Endothelial cell of umbilical vein (primary cell): Measurements from ENCODE around the gene CEP89. TPM values are rescaled to one million over a fixed set of nuclear protein-coding genes. Genes with fewer than 3 reads are reported as not detected.

Source experiments
- BruUV-seq: library from RNA; stranded (reverse); fragments of 400-500 nt; replicated peaks from 2 replicates; lab custom pipeline; 2021; lab: Mats Ljungman, UMichigan
- CTCF ChIA-PET: fragments of 300-600, 350-600 bp; sonication (Branson Sonifier 250); formaldehyde crosslinking; loops from one replicate; lab custom pipeline; 2021; ENCODE audit warnings: antibody characterized with exemption, inconsistent platforms; lab: Charles Lee
- POLR2A ChIA-PET: fragments of 300-600, 350-600 bp; sonication (Branson Sonifier 250); formaldehyde crosslinking; loops from one replicate; lab custom pipeline; 2021; ENCODE audit warnings: antibody characterized with exemption, inconsistent platforms; lab: Charles Lee
- DNase-seq: peaks from one replicate; pipeline ENCODE4 v3.0.0-alpha.2; 2011; ENCODE audit warnings: low read depth, low spot score
- FAIRE-seq: peaks from 2 replicates; lab custom pipeline; 2011; peaks lifted over from hg19 to GRCh38; lab: Jason Lieb, UNC
- H2AFZ ChIP-seq: 2 replicates; pipeline ENCODE4 v1.6.0; 2012; ENCODE audit warnings: low read depth, low read length, control low read depth, inconsistent platforms
- H3K27ac ChIP-seq: 2 replicates; pipeline ENCODE4 v1.5.1; 2011; ENCODE audit warnings: low read depth, mild to moderate bottlenecking, control low read depth, low read length, moderate library complexity; ENCODE audit not compliant: insufficient read depth
- H3K27me3 ChIP-seq, 2 experiments: 2 replicates each; pipeline versions ENCODE4 v1.6.0 to v1.6.1; 2011; ENCODE audit warnings: low read length in 2 of 2, mixed read lengths in 1 of 2; ENCODE audit not compliant: control insufficient read depth in 2 of 2, insufficient read depth in 2 of 2
- H3K36me3 ChIP-seq, 2 experiments: 2 replicates in 1 of 2; 3 replicates in 1 of 2; pipeline ENCODE4 v1.5.1; 2011; ENCODE audit warnings: low read length in 2 of 2, mild to moderate bottlenecking in 1 of 2, moderate library complexity in 1 of 2; ENCODE audit not compliant: control insufficient read depth in 2 of 2, insufficient read depth in 2 of 2; ENCODE audit errors: extremely low read depth in 1 of 2
- H3K4me1 ChIP-seq: 3 replicates; pipeline ENCODE4 v1.5.1; 2011; ENCODE audit warnings: mild to moderate bottlenecking, low read length; ENCODE audit not compliant: control insufficient read depth, insufficient read depth; ENCODE audit errors: extremely low read depth
- H3K4me2 ChIP-seq: 2 replicates; pipeline ENCODE4 v1.6.1; 2011; ENCODE audit warnings: low read length, control low read depth, mixed read lengths; ENCODE audit not compliant: insufficient read depth
- H3K4me3 ChIP-seq, 3 experiments: fragments of 200-600 bp in 1 of 3; sonication (generic), shearing (Covaris generic) in 1 of 3; replicated peaks in 1 of 3; 2 replicates each; pipeline ENCODE4 v1.5.1; 2011 to 2016; ENCODE audit warnings: control low read depth in 3 of 3, low read length in 3 of 3, mild to moderate bottlenecking in 2 of 3, inconsistent platforms in 1 of 3, low read depth in 1 of 3, moderate library complexity in 1 of 3; ENCODE audit not compliant: insufficient read depth in 1 of 3
- H3K79me2 ChIP-seq: 2 replicates; pipeline ENCODE4 v1.6.0; 2012; ENCODE audit warnings: low read length, inconsistent platforms; ENCODE audit not compliant: control insufficient read depth, insufficient read depth
- H3K9ac ChIP-seq: replicated peaks from 2 replicates; pipeline ENCODE3; 2011; ENCODE audit warnings: low read length, control low read depth; ENCODE audit not compliant: insufficient read depth; ENCODE audit errors: extremely low read depth
- H3K9me1 ChIP-seq: replicated peaks from 3 replicates; pipeline ENCODE4 v1.6.0; 2011; ENCODE audit warnings: mild to moderate bottlenecking, low read length; ENCODE audit not compliant: control insufficient read depth, insufficient read depth; ENCODE audit errors: extremely low read depth
- H3K9me3 ChIP-seq: replicated peaks from 2 replicates; pipeline ENCODE4 v1.5.1; 2012; ENCODE audit warnings: low read length, inconsistent platforms; ENCODE audit not compliant: control insufficient read depth, insufficient read depth
- H4K20me1 ChIP-seq: replicated peaks from 2 replicates; pipeline ENCODE3; 2011; ENCODE audit warnings: mild to moderate bottlenecking, low read length; ENCODE audit not compliant: control insufficient read depth, insufficient read depth; ENCODE audit errors: extremely low read depth
- EZH2 ChIP-seq: IDR thresholded peaks from 2 replicates; pipeline ENCODE4 v1.6.1; 2012; ENCODE audit warnings: borderline replicate concordance, low read depth, mild to moderate bottlenecking, moderate library complexity, low read length, inconsistent platforms; ENCODE audit not compliant: severe bottlenecking
- FOS ChIP-seq: IDR thresholded peaks from 2 replicates; pipeline ENCODE4 v1.6.1; 2011; ENCODE audit warnings: mild to moderate bottlenecking, low read length, moderate library complexity, borderline replicate concordance; ENCODE audit not compliant: insufficient read depth
- GATA2 ChIP-seq: IDR thresholded peaks from 2 replicates; pipeline ENCODE4 v1.7.0; 2011; ENCODE audit warnings: low read depth, mild to moderate bottlenecking, moderate library complexity, mixed read lengths, low read length; ENCODE audit not compliant: insufficient read length, insufficient read depth
- JUN ChIP-seq: IDR thresholded peaks from 2 replicates; pipeline ENCODE4 v1.6.1; 2011; ENCODE audit warnings: borderline replicate concordance, low read depth; ENCODE audit not compliant: insufficient read length, insufficient read depth
- MYC ChIP-seq: IDR thresholded peaks from one replicate; pipeline ENCODE4 v1.6.1; 2011; ENCODE audit warnings: mild to moderate bottlenecking, low read depth, low read length
- POLR2A ChIP-seq: IDR thresholded peaks from 2 replicates; pipeline ENCODE4 v1.6.1; 2012; ENCODE audit warnings: low read depth, mild to moderate bottlenecking, control low read depth, low read length
- POLR2AphosphoS5 ChIP-seq: IDR thresholded peaks from 2 replicates; pipeline ENCODE4 v1.6.1; 2012; ENCODE audit warnings: low read depth, mild to moderate bottlenecking, control low read depth, low read length, moderate library complexity; ENCODE audit not compliant: insufficient read depth
- dilution Hi-C: fragments of 300-500 bp; cut with MboI; formaldehyde crosslinking; loops from one replicate; pipeline ENCODE4 v1.15.0; 2019; ENCODE audit warnings: low sequenced_read_pairs; ENCODE audit not compliant: extremely low pct_ligation_motif_present
- intact Hi-C: fragments of 100-400 bp; cut with micrococcal nuclease; formaldehyde crosslinking; loops from one replicate; pipeline ENCODE4 v1.10.0; 2022
- polyA plus RNA-seq, 4 experiments: library from polyadenylated mRNA; depleted of rRNA in 3 of 4; stranded (reverse) in 3 of 4; unstranded in 1 of 4; fragments of >200 nt; gene quantifications; 2 replicates each; pipeline versions ENCODE4 v1.2.1 to v1.2.3, GENCODE V29; 2011 to 2012; ENCODE audit warnings: missing spikeins in 1 of 4
- total RNA-seq: library from RNA; stranded (reverse); gene quantifications from 2 replicates; pipeline ENCODE4 v1.2.3, GENCODE V29; 2021
- TF ChIP-seq, protein P1 (sequence below): IDR thresholded peaks from 2 replicates; pipeline ENCODE4 v1.6.1; 2011; ENCODE audit not compliant: insufficient read depth, insufficient read length
- TF ChIP-seq, protein P2 (sequence below), 2 donors: IDR thresholded peaks; 1 replicate in 1 of 2; 2 replicates in 1 of 2; pipeline ENCODE4 v1.5.1; 2011; ENCODE audit warnings: low read length in 2 of 2, mild to moderate bottlenecking in 2 of 2, moderate library complexity in 2 of 2, control low read depth in 1 of 2, inconsistent platforms in 1 of 2, low read depth in 1 of 2; ENCODE audit not compliant: insufficient read depth in 1 of 2; ENCODE audit errors: extremely low read depth in 1 of 2

The CEP89 gene
- total and polyA plus RNA-seq, 2 donors (not counting 3 experiments of a cell fraction or from before 2014, with no cell fraction given), result 25.1 to 46.2 TPM

DNA sequence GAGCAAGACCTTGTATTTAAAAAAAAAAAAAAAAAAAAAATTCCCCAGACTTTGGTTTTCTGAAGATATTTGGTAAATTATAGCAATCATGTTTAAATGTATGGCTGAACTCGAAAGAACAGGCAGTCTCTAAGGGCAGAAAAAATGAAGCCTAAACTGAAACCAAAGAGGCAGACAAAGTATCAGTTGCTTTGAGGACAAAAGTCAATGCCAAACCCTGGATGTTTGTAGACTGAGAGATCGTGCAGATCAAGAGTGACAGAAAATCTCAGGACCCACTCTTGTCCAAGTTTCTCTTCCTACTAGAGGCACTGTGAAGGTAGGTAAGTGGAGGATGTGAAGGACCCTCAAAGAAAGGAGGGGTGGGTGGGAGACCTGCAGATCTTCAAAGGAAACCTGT is 91.1 kb downstream of the CEP89 start:
- Histone ChIP-seq H4K20me1 (no peaks in the 10 kb centered on the region), H3K4me1 (no peaks in the 10 kb centered on the region), H3K79me2 (no peaks in the 10 kb centered on the region), H3K27ac (no peak overlapping the region), H3K4me2 (no peak overlapping the region), H3K4me3 (no peak overlapping the region), H3K36me3 (no peaks in the 10 kb centered on the region), H3K27me3 (no peaks in the 10 kb centered on the region), H2AFZ (no peak overlapping the region), H3K9ac (no peak overlapping the region), H3K9me1 (no peaks in the 10 kb centered on the region), H3K9me3 (no peaks in the 10 kb centered on the region)
- CTCF ChIA-PET, result no interaction called here
- POLR2A ChIA-PET, result no interaction called here
- FAIRE-seq (no peak), DNase-seq (no peak)
- TF ChIP-seq FOS (no peak), POLR2AphosphoS5 (no peak), GATA2 (no peak)
- TF ChIP-seq, protein P1, sequence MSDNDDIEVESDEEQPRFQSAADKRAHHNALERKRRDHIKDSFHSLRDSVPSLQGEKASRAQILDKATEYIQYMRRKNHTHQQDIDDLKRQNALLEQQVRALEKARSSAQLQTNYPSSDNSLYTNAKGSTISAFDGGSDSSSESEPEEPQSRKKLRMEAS, result no peak
- dilution Hi-C loops (no loop called here), intact Hi-C loops (no loop called here)
- no TSS peak for BruUV-seq

DNA sequence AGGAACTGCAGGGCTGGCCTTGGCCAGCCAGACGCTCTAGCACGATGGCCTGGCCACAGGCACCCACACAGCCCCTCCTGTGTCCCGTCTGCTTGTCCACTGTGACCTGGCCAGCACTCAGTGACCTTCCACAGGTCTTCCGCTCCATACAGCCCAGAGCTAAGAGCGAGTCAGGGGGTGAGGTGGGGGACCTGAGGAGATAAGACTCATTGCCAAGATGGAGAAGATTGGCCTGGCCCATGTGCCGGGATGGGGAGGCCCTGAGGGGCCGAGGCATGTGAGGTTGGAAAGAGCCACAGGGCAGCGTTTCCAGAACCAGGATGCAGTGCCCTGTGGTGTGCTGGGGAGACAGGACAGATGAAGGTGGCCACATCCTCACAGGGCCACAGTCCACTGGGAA is 92.0 kb downstream of the CEP89 start:
- TF ChIP-seq POLR2A (no peak), MYC (no peak), JUN (no peak), POLR2AphosphoS5 (no peak), FOS (no peak), GATA2 (no peak), EZH2 (no peak)
- TF ChIP-seq, protein P1, result no peak
- TF ChIP-seq, protein P2, sequence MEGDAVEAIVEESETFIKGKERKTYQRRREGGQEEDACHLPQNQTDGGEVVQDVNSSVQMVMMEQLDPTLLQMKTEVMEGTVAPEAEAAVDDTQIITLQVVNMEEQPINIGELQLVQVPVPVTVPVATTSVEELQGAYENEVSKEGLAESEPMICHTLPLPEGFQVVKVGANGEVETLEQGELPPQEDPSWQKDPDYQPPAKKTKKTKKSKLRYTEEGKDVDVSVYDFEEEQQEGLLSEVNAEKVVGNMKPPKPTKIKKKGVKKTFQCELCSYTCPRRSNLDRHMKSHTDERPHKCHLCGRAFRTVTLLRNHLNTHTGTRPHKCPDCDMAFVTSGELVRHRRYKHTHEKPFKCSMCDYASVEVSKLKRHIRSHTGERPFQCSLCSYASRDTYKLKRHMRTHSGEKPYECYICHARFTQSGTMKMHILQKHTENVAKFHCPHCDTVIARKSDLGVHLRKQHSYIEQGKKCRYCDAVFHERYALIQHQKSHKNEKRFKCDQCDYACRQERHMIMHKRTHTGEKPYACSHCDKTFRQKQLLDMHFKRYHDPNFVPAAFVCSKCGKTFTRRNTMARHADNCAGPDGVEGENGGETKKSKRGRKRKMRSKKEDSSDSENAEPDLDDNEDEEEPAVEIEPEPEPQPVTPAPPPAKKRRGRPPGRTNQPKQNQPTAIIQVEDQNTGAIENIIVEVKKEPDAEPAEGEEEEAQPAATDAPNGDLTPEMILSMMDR (IDR thresholded peaks at IDR 0.05; ENCODE audit: extremely low read depth in 1 of 2, insufficient read depth in 1 of 2, low read depth in 1 of 2, low read length in 2 of 2), result no peak
- no peaks in the 10 kb centered on the region for H3K9me3 ChIP-seq
- POLR2A ChIA-PET, result no interaction called here
- no peaks in the 10 kb centered on the region for H3K79me2 ChIP-seq
- no peak overlapping the region for H3K9ac ChIP-seq
- DNase-seq (no peak), FAIRE-seq (no peak)
- H3K9me1 ChIP-seq, result no peaks in the 10 kb centered on the region
- no peak overlapping the region for H3K4me2 ChIP-seq
- no TSS peak for BruUV-seq
- H3K27me3 ChIP-seq, result no peaks in the 10 kb centered on the region
- no peaks in the 10 kb centered on the region for H3K4me1 ChIP-seq
- H4K20me1 ChIP-seq, result no peaks in the 10 kb centered on the region
- H3K27ac ChIP-seq, result no peak overlapping the region
- no peak overlapping the region for H3K4me3 ChIP-seq
- H2AFZ ChIP-seq, result no peak overlapping the region
- CTCF ChIA-PET, result no interaction called here
- dilution Hi-C loops (no loop called here), intact Hi-C loops (no loop called here)
- H3K36me3 ChIP-seq, result no peaks in the 10 kb centered on the region
